AG04450 (cell line): ENCODE results near the gene TRIO. TPM values are rescaled to one million over a fixed set of nuclear protein-coding genes. Genes with fewer than 3 reads are reported as not detected.

Experiments used
- CTCF ChIA-PET: fragments of 300-600, 350-600 bp; formaldehyde crosslinking; extraction: SDS; loops from one replicate; lab custom pipeline; 2022; ENCODE audit warnings: antibody characterized with exemption, inconsistent platforms; lab: Charles Lee
- POLR2A ChIA-PET: fragments of 350-600 bp; formaldehyde crosslinking; extraction: SDS; loops from one replicate; lab custom pipeline; 2021; ENCODE audit warnings: antibody characterized with exemption, inconsistent platforms; lab: Yijun Ruan, JAX
- DNase-seq: peaks from one replicate; pipeline ENCODE4 v3.0.0-alpha.2; 2011; ENCODE audit warnings: low read depth, low spot score
- H3K27ac ChIP-seq: one replicate; pipeline ENCODE4 v1.5.1; 2012; ENCODE audit warnings: low read depth, low read length, control low read depth
- H3K27me3 ChIP-seq: one replicate; pipeline ENCODE4 v1.6.0; 2012; ENCODE audit warnings: low read length; ENCODE audit not compliant: control insufficient read depth, insufficient read depth
- H3K4me3 ChIP-seq: 2 replicates; pipeline ENCODE4 v1.5.1; 2011; ENCODE audit warnings: mild to moderate bottlenecking, low read depth, low read length, control low read depth
- H3K9me3 ChIP-seq: 2 replicates; pipeline ENCODE4 v1.5.1; 2012; ENCODE audit warnings: low read length; ENCODE audit not compliant: control insufficient read depth, insufficient read depth
- polyA plus RNA-seq: library from polyadenylated mRNA; depleted of rRNA; stranded (reverse); fragments of >200 nt; gene quantifications from 2 replicates; pipeline ENCODE4 v1.2.3, GENCODE V29; 2011
- TF ChIP-seq, protein P1 (sequence below): IDR thresholded peaks from 2 replicates; pipeline ENCODE4 v1.5.1; 2011; ENCODE audit warnings: low read depth, low read length, control low read depth, inconsistent platforms

The TRIO gene
- polyA plus RNA-seq, 1 experiment, result 268 TPM

DNA sequence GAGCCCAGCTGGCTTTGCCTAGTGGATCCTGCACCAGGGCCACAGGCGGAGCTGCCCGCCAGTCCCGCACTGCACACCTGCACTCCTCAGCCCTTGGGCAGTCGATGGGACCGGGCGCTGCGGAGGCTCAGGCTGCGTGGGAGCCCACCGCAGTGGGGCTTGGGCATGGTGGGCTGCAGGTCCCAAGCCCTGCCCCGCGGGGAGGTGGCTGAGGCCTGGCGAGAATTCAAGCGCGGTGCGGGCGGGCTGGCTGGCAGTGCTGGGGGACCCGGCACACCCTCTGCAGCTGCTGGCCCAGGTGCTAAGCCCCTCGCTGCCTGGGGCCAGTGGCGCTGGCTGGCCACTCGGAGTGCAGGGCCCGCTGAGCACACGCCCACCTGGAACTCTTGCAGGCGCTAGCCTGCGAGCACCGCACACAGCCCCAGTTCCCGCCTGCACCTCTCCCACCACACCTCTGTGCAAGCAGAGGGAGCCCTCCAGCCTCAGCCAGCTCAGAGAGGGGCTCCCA is 312.7 kb downstream of the TRIO start:
- ChIA-PET CTCF (no interaction called here), POLR2A (no interaction called here)
- no peak overlapping the region for H3K27ac ChIP-seq

GRCh38 chr5:14457476-14457875 is 314.3 kb downstream of the TRIO start:
- CTCF ChIA-PET, result no interaction called here
- Histone ChIP-seq H3K4me3 (no peak overlapping the region), H3K27ac (no peak overlapping the region), H3K27me3 (no peaks in the 10 kb centered on the region), H3K9me3 (no peaks in the 10 kb centered on the region; the same call in 1 of the 2 replicates)
- POLR2A ChIA-PET, result no interaction called here
- TF ChIP-seq, protein P1, sequence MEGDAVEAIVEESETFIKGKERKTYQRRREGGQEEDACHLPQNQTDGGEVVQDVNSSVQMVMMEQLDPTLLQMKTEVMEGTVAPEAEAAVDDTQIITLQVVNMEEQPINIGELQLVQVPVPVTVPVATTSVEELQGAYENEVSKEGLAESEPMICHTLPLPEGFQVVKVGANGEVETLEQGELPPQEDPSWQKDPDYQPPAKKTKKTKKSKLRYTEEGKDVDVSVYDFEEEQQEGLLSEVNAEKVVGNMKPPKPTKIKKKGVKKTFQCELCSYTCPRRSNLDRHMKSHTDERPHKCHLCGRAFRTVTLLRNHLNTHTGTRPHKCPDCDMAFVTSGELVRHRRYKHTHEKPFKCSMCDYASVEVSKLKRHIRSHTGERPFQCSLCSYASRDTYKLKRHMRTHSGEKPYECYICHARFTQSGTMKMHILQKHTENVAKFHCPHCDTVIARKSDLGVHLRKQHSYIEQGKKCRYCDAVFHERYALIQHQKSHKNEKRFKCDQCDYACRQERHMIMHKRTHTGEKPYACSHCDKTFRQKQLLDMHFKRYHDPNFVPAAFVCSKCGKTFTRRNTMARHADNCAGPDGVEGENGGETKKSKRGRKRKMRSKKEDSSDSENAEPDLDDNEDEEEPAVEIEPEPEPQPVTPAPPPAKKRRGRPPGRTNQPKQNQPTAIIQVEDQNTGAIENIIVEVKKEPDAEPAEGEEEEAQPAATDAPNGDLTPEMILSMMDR, result no peak
- no peak for DNase-seq

More for the DNA sequence above, 312.7 kb downstream of the TRIO start:
- Histone ChIP-seq H3K27me3 (no peaks in the 10 kb centered on the region), H3K4me3 (no peak overlapping the region), H3K9me3 (no peaks in the 10 kb centered on the region; the same call in 1 of the 2 replicates)
- TF ChIP-seq, protein P1, result no peak
- no peak for DNase-seq

DNA sequence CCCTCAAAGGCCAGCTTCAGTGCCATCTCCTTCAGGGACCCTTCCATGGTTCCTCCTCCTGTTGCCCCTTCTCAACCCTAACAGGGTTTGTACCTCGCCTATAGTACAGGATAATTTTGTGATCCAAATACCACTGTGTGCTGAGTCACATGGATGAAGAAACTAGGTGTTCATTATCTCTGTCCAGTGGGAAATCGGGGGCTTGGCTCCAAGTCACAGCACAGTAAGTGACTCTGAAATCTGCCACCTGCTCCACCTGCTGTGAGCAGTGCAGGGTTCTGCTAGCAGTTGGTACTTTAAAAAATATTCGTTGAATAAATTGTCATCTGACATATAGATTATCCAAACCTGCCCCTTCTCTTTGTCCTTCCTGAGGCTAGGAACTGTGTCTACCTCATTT is 315.3 kb downstream of the TRIO start:
- Histone ChIP-seq H3K27ac (peak overlapping the region; percentile 31), H3K4me3 (no peak overlapping the region), H3K27me3 (no peaks in the 10 kb centered on the region), H3K9me3 (no peaks in the 10 kb centered on the region; the same call in 1 of the 2 replicates)
- DNase-seq, result no peak
- ChIA-PET CTCF (no interaction called here), POLR2A (no interaction called here)
- TF ChIP-seq, protein P1, result no peak

GRCh38 chr5:14460844-14461398 is 317.8 kb downstream of the TRIO start:
- CTCF ChIA-PET, result no interaction called here
- Histone ChIP-seq H3K4me3 (no peak overlapping the region), H3K27me3 (no peaks in the 10 kb centered on the region), H3K27ac (no peak overlapping the region), H3K9me3 (no peaks in the 10 kb centered on the region; the same call in 1 of the 2 replicates)
- POLR2A ChIA-PET, result no interaction called here
- no peak for DNase-seq
- TF ChIP-seq, protein P1, result no peak

DNA sequence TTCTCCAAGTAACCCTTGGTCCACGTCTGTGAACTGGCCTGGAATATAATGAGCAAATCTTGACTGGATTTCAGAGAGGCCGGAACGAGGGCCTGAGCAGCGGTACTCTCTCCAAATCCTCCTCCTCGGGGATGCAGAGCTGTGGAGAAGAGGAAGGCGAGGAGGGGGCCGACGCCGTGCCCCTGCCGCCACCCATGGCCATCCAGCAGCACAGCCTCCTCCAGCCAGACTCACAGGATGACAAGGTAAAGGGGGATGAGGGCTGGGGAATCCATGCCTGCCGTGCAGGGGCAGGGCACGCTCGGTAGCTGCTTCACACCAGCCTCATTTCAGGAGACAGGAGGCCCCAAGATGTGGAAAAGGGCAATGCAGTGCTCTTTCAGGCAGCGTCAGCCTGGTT is 319.5 kb downstream of the TRIO start:
- ChIA-PET CTCF (no interaction called here), POLR2A (no interaction called here)
- H3K27me3 ChIP-seq, result no peaks in the 10 kb centered on the region
- H3K9me3 ChIP-seq, result no peaks in the 10 kb centered on the region
- no peak for DNase-seq
- TF ChIP-seq, protein P1, result no peak
- no peak overlapping the region for H3K4me3 ChIP-seq
- H3K27ac ChIP-seq, result peak overlapping the region; percentile 11
